H7 (cell line): ENCODE results near the gene AP1S2. TPM values are rescaled to one million over a fixed set of nuclear protein-coding genes. Genes with fewer than 3 reads are reported as not detected.
"Not testable (repeated sequence)": the region's sequence is repeated elsewhere in the genome, so short reads cannot be mapped to it uniquely, and the experiment has no call there.

ENCODE experiments used
- DNase-seq: peaks from one replicate; pipeline ENCODE4 v3.0.0; 2012
- H3K27me3 ChIP-seq: 2 replicates; pipeline ENCODE4 v1.6.0; 2011; ENCODE audit warnings: mild to moderate bottlenecking, low read length; ENCODE audit not compliant: control insufficient read depth, insufficient read depth
- H3K36me3 ChIP-seq: replicated peaks from 2 replicates; pipeline ENCODE4 v1.5.1; 2011; ENCODE audit warnings: low read length; ENCODE audit not compliant: control insufficient read depth, insufficient read depth
- H3K4me3 ChIP-seq: 2 replicates; pipeline ENCODE4 v1.5.1; 2011; ENCODE audit warnings: low read depth, mild to moderate bottlenecking, control low read depth, low read length, moderate library complexity; ENCODE audit not compliant: insufficient read depth
- total RNA-seq: library from RNA; depleted of rRNA; stranded (reverse); fragments of >200 nt; shearing (Covaris generic); gene quantifications from 2 replicates; pipeline ENCODE4 v1.2.3, GENCODE V29; 2014

AP1S2 gene
- total RNA-seq, 1 experiment from 2014 or later, result 287 TPM

DNA sequence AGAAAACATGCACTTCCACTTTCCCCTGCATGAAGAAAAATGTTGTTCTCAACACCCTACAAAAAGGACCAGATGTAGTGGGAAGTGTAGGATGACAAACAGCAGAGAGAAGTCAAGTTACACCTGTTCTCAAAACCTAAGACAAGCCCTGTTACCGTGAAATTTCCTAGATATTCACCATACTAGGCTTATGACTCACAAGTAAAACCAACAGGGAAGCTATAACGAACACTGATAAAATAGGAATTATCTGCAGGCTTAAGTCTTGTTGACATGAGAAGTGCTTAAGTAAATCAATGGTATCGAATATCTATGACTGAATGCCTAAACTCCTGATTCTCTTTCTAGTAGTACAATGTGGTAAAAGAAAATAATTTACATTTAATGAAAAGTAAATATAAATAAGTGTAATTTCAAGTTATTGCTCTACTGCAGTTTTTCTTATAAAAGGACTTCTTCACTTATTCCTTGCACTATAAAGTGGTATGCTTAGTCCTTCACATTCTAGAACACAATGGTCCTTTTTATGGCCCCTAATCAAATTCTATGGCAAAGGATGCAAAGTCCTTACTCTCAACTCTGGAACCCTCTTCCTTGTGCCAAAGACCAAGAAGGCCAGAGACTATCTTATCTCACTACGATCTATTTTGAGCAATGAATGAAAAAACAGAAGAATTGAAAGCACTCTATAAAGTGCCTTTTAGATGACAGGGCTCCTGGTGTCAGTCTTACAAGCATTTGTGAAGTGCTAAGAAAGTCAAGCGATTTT, 19.6 kb downstream of the AP1S2 start:
- DNase-seq, result no peak

DNA sequence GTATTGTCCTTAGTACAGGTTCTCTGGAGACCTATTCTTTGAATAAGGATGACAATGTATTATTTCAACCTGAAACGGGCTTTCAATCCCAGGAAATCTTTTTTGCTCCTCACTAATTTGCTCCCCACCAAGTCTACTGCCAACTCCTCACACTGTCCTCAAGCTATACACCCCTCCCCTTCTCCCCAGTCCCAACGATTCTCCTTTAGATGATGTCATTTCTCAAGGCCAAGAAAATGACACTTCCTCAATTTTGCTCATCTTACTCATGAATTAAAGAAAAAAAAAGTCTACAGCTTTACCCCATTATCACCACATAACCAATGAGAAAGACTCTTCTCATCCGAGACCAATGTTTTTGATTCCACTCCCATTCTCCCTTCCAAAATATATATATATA, 20.6 kb downstream of the AP1S2 start:
- Histone ChIP-seq H3K27me3 (no peaks in the 10 kb centered on the region), H3K36me3 (peaks cover 4% of the 10 kb centered on the region), H3K4me3 (no peak overlapping the region)
- no peak for DNase-seq

More for the DNA sequence above, 19.6 kb downstream of the AP1S2 start:
- Histone ChIP-seq H3K27me3 (no peaks in the 10 kb centered on the region), H3K4me3 (no peak overlapping the region), H3K36me3 (peaks cover 4% of the 10 kb centered on the region; the same call in 1 of the 2 replicates)

DNA sequence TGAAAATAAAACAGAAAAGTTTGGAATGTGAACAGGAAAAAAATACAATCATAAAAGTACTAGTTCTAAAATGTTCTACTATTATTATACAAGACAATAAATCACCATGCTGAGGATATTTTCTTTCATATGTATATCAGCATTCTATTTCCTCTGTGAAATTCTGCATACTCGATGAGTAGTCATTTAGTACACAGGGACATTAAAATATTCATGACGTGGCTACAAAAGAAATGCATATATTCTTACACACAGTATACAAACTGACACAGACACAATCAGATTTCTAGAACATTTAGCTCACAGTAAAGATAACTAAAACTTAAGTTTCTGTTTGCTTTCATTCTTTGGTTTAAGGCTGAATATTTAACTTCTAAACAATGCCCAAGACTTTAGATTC, 23.3 kb downstream of the AP1S2 start:
- DNase-seq, H3K27me3 ChIP-seq, H3K4me3 ChIP-seq, H3K36me3 ChIP-seq: not testable (repeated sequence)

DNA sequence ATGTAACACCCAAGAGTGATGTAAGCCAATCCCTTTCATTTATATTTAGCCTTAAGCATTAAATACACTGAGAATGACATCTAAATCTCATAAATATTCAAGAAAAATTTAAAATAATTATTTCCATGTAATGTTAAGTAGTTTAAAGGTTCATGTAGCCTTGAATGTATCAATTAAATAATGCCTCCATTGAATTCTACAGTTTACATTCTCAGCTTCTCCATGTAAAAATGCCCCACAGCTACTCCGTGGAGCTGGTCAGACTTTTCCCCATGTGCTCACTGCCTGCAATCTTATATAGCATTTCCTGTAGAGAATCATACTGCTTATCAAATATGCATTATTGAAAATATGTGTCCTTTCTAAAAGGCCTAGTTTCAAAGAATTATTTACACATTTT, 25.4 kb downstream of the AP1S2 start:
- Histone ChIP-seq H3K27me3 (no peaks in the 10 kb centered on the region), H3K4me3 (no peak overlapping the region), H3K36me3 (peaks cover 4% of the 10 kb centered on the region)
- DNase-seq, result no peak

DNA sequence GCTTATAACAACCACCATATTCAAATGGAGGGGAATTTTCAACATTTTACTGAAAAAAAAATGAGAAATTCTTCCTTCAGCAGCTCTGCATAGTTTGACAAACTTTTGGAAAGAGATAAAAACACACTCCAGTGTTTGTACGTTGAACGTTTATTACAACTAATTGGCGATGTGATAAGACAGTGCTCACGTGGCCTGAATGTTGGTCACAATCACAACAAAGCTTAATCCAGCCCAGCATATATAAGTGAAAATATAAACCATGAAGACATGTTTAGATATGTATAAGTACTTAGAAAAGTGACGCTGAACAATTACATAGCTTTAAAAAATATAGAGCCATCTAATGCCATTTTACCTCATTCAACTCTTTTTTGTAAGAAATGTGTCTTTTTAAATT, 28.7 kb downstream of the AP1S2 start:
- H3K4me3 ChIP-seq, result no peak overlapping the region
- H3K36me3 ChIP-seq, result peaks cover 4% of the 10 kb centered on the region
- no peaks in the 10 kb centered on the region for H3K27me3 ChIP-seq
- DNase-seq, result no peak

DNA sequence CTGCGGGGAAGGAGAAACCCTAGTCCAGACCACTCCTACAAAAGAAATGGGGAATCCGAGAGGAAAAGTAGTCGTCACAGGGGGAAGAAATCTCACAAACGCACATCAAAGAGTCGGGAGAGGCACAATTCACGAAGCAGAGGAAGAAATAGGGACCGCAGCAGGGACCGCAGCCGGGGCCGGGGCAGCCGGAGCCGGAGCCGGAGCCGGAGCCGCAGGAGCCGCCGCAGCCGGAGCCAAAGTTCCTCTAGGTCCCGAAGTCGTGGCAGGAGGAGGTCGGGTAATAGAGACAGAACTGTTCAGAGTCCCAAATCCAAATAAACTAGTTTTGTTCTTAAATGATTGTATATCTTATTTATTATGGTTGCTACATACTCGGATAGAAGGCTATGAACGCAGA, 31.7 kb downstream of the AP1S2 start:
- peaks cover 4% of the 10 kb centered on the region; the same call in 1 of the 2 replicates for H3K36me3 ChIP-seq
- no peak for DNase-seq
- H3K4me3 ChIP-seq, result no peak overlapping the region
- no peaks in the 10 kb centered on the region for H3K27me3 ChIP-seq

DNA sequence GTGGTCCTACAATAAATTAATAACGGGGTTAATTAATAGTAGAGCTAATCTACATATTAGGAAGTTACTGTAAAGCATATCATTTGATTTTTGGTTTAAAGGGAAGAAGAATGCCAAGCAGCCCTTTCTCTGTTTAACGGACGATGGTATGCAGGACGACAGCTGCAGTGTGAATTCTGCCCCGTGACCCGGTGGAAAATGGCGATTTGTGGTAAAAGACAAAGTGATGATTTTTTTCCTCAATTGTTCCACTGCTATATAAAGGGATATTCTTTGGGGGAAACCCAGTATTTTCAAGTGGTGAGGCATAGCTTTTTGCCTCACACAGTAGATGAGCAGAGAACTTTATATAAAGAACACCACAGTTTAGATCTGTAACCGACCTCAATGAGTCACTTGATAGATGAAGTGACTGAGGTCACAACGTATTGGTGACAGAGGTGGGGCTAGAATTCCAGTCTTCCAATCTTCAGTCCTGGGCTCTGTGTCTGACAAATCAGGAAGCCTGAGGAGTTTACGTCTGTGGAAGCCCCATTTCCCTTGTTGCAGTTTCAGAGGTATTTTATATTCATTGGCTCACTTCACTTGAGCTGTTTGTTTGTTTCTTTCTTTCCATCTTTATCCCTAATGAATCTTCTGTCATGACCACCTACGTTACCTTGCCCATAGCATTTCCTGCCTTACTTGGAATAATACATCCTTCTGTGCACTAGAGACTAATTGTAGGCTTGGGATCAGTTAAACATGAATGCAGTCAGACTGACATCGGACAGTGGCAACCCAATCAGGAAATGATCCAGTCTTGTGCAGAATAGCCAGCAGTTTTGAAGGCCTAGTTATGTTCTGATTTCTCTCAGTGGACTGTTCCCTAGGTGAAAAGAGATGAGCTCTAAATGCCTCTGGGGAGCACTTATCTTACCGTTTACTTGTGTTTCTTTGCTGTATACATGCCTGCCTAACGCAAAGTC, 34.2 kb downstream of the AP1S2 start:
- no peaks in the 10 kb centered on the region for H3K27me3 ChIP-seq
- peaks cover 4% of the 10 kb centered on the region for H3K36me3 ChIP-seq
- no peak for DNase-seq

DNA sequence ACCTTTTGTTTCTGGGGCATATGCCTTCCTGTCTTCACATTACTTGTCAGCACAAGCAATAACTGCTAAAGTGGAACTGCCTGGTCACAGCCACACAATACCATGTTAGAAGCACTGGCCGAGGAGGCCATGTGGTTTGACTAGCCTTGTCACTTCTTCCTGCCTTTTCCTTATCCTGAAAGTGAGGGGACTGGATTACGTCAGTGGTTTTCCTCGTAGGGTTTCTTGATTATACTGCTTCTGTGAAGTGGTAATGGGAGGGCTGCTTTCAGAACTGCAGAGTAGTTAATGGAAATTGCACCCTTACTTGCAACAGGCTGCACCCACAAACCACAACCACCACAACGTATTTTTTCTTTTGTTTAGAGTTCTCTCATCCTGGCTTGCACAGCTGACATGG, 37.7 kb downstream of the AP1S2 start:
- peak; percentile 29 for DNase-seq
- Histone ChIP-seq H3K4me3 (no peak overlapping the region), H3K36me3 (peaks cover 9% of the 10 kb centered on the region), H3K27me3 (no peaks in the 10 kb centered on the region)

More for the DNA sequence above, 34.2 kb downstream of the AP1S2 start:
- no peak overlapping the region for H3K4me3 ChIP-seq

DNA sequence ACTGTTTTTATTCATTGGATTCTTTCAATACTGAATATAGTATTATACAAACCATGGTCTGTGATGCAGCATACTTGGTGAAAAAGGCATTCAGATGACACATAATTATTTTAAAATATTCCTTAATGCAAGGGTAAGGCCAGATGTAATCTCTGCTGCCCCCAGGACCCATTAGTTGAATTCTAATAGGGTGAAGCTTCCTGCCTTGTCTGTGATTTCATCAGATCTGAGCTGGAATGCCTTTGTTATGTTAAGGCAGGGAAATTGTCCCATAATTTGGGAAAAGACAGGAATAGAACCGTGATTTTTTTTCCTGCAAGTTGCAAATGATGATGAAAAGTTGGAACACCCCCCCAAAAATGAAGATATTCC, 38.2 kb downstream of the AP1S2 start:
- no peaks in the 10 kb centered on the region for H3K27me3 ChIP-seq
- peaks cover 9% of the 10 kb centered on the region for H3K36me3 ChIP-seq
- DNase-seq, result peak; percentile 40
- H3K4me3 ChIP-seq, result no peak overlapping the region

DNA sequence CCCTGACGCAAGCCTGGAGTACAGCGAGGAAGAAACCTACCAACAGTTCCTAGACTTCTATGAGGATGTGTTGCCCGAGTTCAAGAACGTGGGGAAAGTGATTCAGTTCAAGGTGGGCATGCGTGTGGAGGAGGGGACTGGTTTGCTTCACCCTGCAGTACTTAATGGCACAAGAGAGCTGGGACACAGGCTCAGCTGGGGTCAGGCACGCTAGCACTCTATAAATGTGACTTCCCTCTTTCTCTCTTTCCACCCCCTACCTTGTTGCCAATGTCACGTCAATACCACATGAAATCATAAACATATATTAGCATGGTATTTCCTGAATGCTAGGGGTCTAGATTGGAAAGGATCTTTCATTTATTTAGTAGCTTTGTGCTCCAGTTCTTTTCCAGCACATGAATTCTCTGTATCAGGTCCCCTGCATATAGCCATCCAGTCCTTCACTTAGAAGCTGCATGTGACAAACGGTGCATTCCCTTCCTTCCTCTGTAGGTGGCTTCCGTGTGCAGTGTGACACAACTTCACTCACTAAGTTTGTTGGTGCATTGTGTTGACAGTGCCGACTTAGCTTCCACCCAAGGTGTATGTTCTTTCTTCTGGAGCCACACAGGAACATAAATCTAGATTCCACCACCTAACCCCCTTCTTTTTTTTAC, 38.7 kb downstream of the AP1S2 start:
- H3K27me3 ChIP-seq, result no peaks in the 10 kb centered on the region
- DNase-seq, result peak; percentile 55
- H3K4me3 ChIP-seq, result no peak overlapping the region
- H3K36me3 ChIP-seq, result peaks cover 9% of the 10 kb centered on the region

DNA sequence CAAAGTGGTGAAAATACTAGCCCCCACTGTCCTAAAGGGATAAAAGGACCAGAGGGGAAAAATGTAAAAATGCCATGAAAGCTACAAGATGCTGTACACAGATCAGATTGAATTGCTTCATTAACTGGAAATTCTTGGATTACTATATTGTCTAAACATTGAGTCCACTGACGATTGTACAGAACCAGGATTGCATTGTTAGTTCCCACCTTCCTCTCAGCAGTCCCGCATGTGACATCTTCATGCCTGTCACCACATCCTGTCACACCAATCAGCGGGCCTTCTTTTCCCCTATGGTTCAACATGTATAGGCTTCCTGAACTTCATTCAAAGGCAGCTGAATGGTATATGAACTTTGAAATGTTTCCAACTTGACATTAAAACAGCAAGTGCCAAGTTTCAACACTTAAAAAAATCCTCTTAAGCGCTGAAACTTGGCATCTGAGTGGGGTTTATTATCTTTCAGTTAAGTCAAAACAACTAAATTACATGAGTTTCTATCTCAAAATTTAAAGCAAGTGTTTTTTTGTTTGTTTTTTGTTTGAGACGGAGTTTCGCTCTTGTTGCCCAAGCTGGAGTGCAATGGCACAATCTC, 39.7 kb downstream of the AP1S2 start:
- H3K4me3 ChIP-seq, result no peak overlapping the region
- no peak for DNase-seq
- H3K36me3 ChIP-seq, result peaks cover 9% of the 10 kb centered on the region
- H3K27me3 ChIP-seq, result no peaks in the 10 kb centered on the region

DNA sequence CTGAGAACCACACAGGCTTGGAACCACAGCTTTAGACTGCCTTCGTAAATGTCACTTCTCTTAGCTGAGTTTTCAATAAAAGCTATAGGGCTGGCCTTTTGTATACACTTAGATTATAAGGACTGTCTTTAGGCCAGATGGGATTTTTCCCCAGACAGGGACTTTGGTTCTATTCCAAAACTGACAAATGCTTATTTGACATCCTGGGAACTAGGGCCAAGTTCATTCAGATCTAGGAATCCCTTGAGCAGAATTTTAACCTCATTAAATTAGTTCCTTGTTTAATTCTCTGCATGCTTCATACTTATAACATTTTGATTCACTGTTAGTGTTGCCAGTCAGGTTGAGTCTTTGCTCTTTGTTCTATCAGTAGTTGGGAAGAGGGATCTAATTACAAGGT, 41.2 kb downstream of the AP1S2 start:
- DNase-seq, result no peak
- Histone ChIP-seq H3K4me3 (no peak overlapping the region), H3K36me3 (peaks cover 16% of the 10 kb centered on the region), H3K27me3 (no peaks in the 10 kb centered on the region)

DNA sequence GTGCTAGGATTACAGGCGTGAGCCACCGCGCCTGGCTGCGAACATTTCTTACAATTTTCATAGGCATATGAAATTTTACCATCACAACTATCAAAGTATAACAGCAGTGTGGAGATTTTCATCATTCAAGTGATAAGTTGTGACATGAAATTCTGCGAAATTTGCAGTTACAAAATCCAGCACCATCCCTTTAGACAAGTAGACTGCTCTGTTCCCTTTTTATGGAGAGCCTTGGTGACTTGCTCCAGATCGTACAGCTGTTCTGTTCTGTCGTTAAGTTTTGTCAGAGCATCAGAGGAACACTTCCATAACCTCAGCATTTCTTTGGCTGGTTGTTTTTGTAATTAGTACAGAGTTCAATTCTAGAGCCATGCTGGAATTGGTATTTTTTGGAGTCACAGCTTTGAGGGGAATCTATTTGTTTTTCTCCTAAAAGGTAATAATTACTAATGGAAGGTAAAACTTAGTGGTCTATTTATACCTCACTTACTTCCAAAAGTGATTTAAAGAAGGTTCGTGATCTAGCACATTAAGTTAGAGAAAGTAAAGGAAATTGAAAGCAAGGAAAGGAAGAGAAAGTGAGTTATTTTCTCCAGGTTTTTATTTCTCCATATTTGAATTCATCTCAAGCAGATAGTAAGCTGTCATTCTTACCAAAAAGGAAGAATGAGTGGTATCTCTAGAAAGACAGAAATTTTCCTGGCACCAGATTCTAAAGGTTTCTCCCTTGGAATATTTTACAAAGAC, 42.2 kb downstream of the AP1S2 start:
- Histone ChIP-seq H3K36me3 (peaks cover 15% of the 10 kb centered on the region), H3K27me3 (no peaks in the 10 kb centered on the region), H3K4me3 (no peak overlapping the region)
- DNase-seq, result no peak

DNA sequence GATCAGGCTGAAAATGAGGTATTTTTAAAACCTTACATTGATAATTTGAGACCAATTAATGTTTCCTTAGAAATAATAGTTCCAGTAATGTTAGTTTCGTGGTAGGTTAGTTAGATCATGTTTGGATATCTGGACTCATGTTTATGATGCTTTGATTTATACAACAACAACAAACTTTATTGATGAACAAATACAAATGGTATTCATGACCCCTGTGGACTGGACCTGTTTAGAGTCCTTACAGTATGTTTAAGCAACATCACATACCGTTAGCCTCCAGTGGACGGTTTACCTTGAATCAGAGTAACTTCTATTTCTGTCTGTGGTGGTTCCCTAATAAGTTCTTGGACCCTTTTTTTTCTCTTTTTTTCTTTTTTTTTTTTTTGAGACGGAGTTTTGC, 46.4 kb downstream of the AP1S2 start:
- DNase-seq, result no peak
- Histone ChIP-seq H3K36me3 (peaks cover 17% of the 10 kb centered on the region), H3K4me3 (no peak overlapping the region), H3K27me3 (no peaks in the 10 kb centered on the region)
